Activated CD8-positive, alpha-beta memory T cell treated with anti-CD3 and anti-CD28 coated beads, Interleukin-2, amount 10 ng/mL, durations not matched to agents 7 days and 5 days (primary cell): ENCODE measurements around the gene SCAND1. TPM values are rescaled to one million over a fixed set of nuclear protein-coding genes. Genes with fewer than 3 reads are reported as not detected.
"Not testable (repeated sequence)": the region's sequence is repeated elsewhere in the genome, so short reads cannot be mapped to it uniquely, and the experiment has no call there.

ENCODE experiments used
- ATAC-seq: fragments of 150-1000 bp; cut with Tn5 transposase; one replicate; pipeline ENCODE4 v1.10.0; 2021; ENCODE audit warnings: moderate library complexity
- CTCF ChIA-PET: fragments of 350-600 bp; sonication (Branson Sonifier 250); formaldehyde crosslinking; loops from one replicate; lab custom pipeline; 2021; ENCODE audit warnings: antibody characterized with exemption; lab: Charles Lee
- DNase-seq: peaks from one replicate; pipeline ENCODE4 v3.0.0-alpha.2; 2020
- H3K27ac Mint-ChIP-seq: one replicate; pipeline ENCODE4 v1.8.0; 2021; ENCODE audit warnings: mild to moderate bottlenecking, mixed read lengths
- H3K27me3 Mint-ChIP-seq: one replicate; pipeline ENCODE4 v1.8.0; 2021; ENCODE audit warnings: mixed read lengths
- H3K36me3 Mint-ChIP-seq: one replicate; pipeline ENCODE4 v1.8.0; 2021; ENCODE audit warnings: mild to moderate bottlenecking, mixed read lengths
- H3K4me1 Mint-ChIP-seq: one replicate; pipeline ENCODE4 v1.8.0; 2021; ENCODE audit warnings: mixed read lengths
- H3K4me3 Mint-ChIP-seq: one replicate; pipeline ENCODE4 v1.8.0; 2021; ENCODE audit warnings: mild to moderate bottlenecking, moderate library complexity, mixed read lengths
- H3K9me3 Mint-ChIP-seq: one replicate; pipeline ENCODE4 v1.8.0; 2022; ENCODE audit warnings: low read depth, mixed read lengths
- total RNA-seq, 2 experiments: library from RNA; stranded (reverse); gene quantifications; one replicate each; pipeline ENCODE4 v1.2.3, GENCODE V29; 2021

Gene SCAND1
- total RNA-seq, 2 experiments from 2014 or later = 61.2 to 63.9 TPM

- ATAC-seq (peak; percentile 35), DNase-seq (peak; percentile 87)
- Mint-ChIP-seq H3K36me3 (peaks cover 6% of the 10 kb centered on the region), H3K9me3 (no peaks in the 10 kb centered on the region), H3K27me3 (no peaks in the 10 kb centered on the region), H3K27ac (peak overlapping the region; percentile 100), H3K4me1 (peaks cover 23% of the 10 kb centered on the region), H3K4me3 (peak overlapping the region; percentile 90)
- CTCF ChIA-PET = interaction anchor here (0.8 to 4.0 kb wide), 41 partner anchors 9 to 897 kb away, joined by 3 to 47 read pairs (median 5); partner anchors contain the start of genes AAR2, CEP250, ERGIC3 and MMP24OS
These were observed 709 bp downstream of the SCAND1 start for GRCh38 chr20:35953387-35954199.

DNA sequence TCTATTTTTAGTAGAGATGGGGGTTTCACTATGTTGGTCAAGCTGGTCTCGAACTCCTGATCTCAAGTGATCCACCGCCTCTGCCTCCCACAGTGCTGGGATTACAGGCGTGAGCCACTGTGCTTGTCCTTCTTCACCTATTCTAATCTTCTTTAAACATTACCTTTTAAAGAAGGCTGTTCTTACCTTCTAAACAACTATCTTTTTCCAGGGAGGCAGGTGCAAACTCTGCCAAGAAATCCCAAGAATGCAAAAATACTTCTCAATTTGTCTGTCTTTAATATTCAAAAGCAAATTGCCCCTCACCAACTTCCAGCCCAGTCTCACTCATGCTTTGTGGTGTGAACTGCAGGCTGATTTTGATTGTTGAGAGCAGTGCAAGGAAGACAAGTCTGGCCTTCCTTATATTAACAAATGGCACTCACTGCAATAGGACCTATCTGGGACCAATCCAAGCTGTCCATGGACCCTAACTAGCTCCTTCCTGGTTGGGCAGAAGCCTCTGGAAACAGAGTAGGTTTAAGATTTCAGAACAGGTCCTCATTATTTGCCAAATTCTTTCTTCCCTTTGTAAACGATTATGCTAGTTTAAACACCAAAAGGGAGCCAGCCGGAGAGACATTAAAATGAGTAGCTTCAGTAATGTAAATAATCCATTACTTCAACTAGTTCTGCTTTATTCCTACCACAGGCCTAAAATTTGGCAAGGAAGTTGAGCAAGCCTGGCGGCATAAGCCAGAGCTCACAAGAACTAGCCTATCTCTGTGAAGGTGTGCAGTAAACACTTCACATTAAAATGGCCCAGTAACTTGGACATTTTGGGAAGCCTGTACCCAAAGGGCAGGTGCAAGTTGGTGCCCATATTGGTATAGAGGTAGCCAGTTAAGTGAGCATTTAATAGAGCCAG is 1.6 kb downstream of the SCAND1 start:
- H3K4me1 Mint-ChIP-seq = peaks cover 23% of the 10 kb centered on the region
- no peak for ATAC-seq
- no peaks in the 10 kb centered on the region for H3K9me3 Mint-ChIP-seq
- no peak for DNase-seq
- peaks cover 8% of the 10 kb centered on the region for H3K36me3 Mint-ChIP-seq
- no peaks in the 10 kb centered on the region for H3K27me3 Mint-ChIP-seq
- H3K27ac Mint-ChIP-seq = peak overlapping the region; percentile 100
- CTCF ChIA-PET = interaction anchor here (0.9 to 4.0 kb wide), 12 partner anchors 10 to 652 kb away, joined by 3 to 47 read pairs (median 10); partner anchors contain the start of genes PHF20, RAB5IF and RBM39
- H3K4me3 Mint-ChIP-seq = peak overlapping the region; percentile 90

DNA sequence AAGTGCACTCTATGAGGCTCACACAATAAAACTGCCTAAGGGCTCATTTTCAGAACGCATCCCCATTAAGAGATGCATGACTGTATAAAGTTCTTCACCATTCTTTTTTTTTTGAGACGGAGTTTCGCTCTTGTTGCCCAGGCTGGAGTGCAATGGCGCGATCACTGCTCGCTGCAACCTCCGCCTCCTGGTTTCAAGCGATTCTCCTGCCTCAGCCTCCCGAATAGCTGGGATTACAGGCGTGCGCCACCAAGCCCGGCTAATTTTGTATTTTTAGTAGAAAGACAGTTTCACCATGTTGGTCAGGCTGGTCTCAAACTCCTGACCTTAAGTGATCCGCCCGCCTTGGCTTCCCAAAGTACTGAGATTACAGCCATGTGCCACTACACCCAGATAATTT is 2.2 kb downstream of the SCAND1 start:
- ATAC-seq, DNase-seq, H3K9me3 Mint-ChIP-seq, CTCF ChIA-PET, H3K27me3 Mint-ChIP-seq: not testable (repeated sequence)
- H3K36me3 Mint-ChIP-seq = peaks cover 12% of the 10 kb centered on the region
- peaks cover 23% of the 10 kb centered on the region for H3K4me1 Mint-ChIP-seq
- peak overlapping the region; percentile 15 for H3K27ac Mint-ChIP-seq
- peak overlapping the region; percentile 90 for H3K4me3 Mint-ChIP-seq

- H3K27me3 Mint-ChIP-seq = no peaks in the 10 kb centered on the region
- ATAC-seq (no peak), DNase-seq (no peak)
- H3K9me3 Mint-ChIP-seq = no peaks in the 10 kb centered on the region
- H3K4me1 Mint-ChIP-seq = peaks cover 16% of the 10 kb centered on the region
- CTCF ChIA-PET = no interaction called here
- no peak overlapping the region for H3K27ac Mint-ChIP-seq
- no peak overlapping the region for H3K4me3 Mint-ChIP-seq
- peaks cover 12% of the 10 kb centered on the region for H3K36me3 Mint-ChIP-seq
These were observed 4.2 kb downstream of the SCAND1 start for GRCh38 chr20:35950093-35950492.

GRCh38 chr20:35947907-35948306 is 6.4 kb downstream of the SCAND1 start:
- no peak overlapping the region for H3K4me3 Mint-ChIP-seq
- H3K27me3 Mint-ChIP-seq = no peaks in the 10 kb centered on the region
- H3K4me1 Mint-ChIP-seq = peaks cover 15% of the 10 kb centered on the region
- H3K9me3 Mint-ChIP-seq = no peaks in the 10 kb centered on the region
- CTCF ChIA-PET = interaction anchor here (0.9 to 1.7 kb wide), 8 partner anchors 10 to 50 kb away, joined by 3 to 6 read pairs (median 3); no protein-coding TSS in a partner anchor
- ATAC-seq (no peak), DNase-seq (no peak)
- no peak overlapping the region for H3K27ac Mint-ChIP-seq
- H3K36me3 Mint-ChIP-seq = peaks cover 14% of the 10 kb centered on the region

DNA sequence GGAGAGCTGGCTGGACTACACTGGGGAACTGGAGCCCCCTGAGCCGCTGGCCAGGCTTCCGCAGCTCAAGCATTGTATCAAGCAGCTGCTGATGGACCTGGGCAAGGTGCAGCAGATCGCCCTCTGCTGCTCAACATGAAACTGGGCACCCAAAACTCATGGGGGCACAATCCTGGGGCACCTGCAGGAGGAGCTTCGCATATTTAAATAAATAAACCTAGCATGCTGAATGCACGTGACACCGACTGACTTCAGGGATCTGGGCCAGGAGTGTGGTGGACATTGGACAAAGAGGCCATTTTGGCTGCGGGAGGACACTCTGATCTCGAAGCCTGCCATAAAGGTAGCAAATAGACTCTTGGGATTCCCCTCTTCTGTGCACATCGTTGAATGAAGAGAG is 6.8 kb downstream of the SCAND1 start:
- DNase-seq = peak; percentile 55
- no peaks in the 10 kb centered on the region for H3K27me3 Mint-ChIP-seq
- no peaks in the 10 kb centered on the region for H3K9me3 Mint-ChIP-seq
- H3K4me3 Mint-ChIP-seq = no peak overlapping the region
- CTCF ChIA-PET = interaction anchor here (0.9 to 1.7 kb wide), 10 partner anchors 10 to 64 kb away, joined by 3 to 6 read pairs (median 3); no protein-coding TSS in a partner anchor
- ATAC-seq = peak; percentile 74
- H3K36me3 Mint-ChIP-seq = peaks cover 14% of the 10 kb centered on the region
- peaks cover 11% of the 10 kb centered on the region for H3K4me1 Mint-ChIP-seq
- no peak overlapping the region for H3K27ac Mint-ChIP-seq

- no peaks in the 10 kb centered on the region for H3K9me3 Mint-ChIP-seq
- ATAC-seq (no peak), DNase-seq (no peak)
- CTCF ChIA-PET = interaction anchor here (1.5 to 2.7 kb wide), 2 partner anchors 12 to 58 kb away, joined by 3 to 13 read pairs; partner anchors contain the start of gene SCAND1
- no peak overlapping the region for H3K4me3 Mint-ChIP-seq
- no peaks in the 10 kb centered on the region for H3K27me3 Mint-ChIP-seq
- peaks cover 11% of the 10 kb centered on the region for H3K36me3 Mint-ChIP-seq
- no peak overlapping the region for H3K27ac Mint-ChIP-seq
- H3K4me1 Mint-ChIP-seq = no peaks in the 10 kb centered on the region
These were observed 12.1 kb downstream of the SCAND1 start for GRCh38 chr20:35942243-35942642.

- H3K4me1 Mint-ChIP-seq = no peaks in the 10 kb centered on the region
- no peak overlapping the region for H3K4me3 Mint-ChIP-seq
- ATAC-seq (no peak), DNase-seq (no peak)
- no peaks in the 10 kb centered on the region for H3K9me3 Mint-ChIP-seq
- H3K36me3 Mint-ChIP-seq = peaks cover 10% of the 10 kb centered on the region
- no peak overlapping the region for H3K27ac Mint-ChIP-seq
- H3K27me3 Mint-ChIP-seq = no peaks in the 10 kb centered on the region
- CTCF ChIA-PET = interaction anchor here (2.7 kb wide), 1 partner anchor 12 kb away, joined by 13 read pairs; the partner anchor contains the start of gene SCAND1
These were observed 12.7 kb downstream of the SCAND1 start for GRCh38 chr20:35941620-35942019.

DNA sequence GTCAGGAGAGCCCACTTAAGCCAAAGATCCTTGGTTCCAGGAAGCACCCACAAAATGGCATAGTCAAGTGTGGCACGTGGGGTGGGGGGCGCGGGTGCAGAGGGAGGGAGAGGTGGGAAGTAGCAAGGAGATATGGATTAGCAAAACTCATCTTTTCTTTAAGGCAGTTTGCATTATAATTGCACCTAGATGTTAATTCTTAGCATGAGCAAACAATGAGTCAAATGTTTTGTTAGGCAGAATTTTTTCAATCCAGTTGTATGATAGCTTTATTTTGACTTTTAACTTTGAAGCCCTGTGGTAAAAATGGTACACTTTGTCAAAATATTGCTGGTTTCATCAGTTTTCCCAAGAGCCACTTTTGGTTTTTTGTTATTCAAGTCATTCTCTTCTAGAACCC is 15.0 kb downstream of the SCAND1 start:
- no peak for ATAC-seq
- no peaks in the 10 kb centered on the region for H3K27me3 Mint-ChIP-seq
- H3K4me3 Mint-ChIP-seq = no peak overlapping the region
- CTCF ChIA-PET = no interaction called here
- no peaks in the 10 kb centered on the region for H3K9me3 Mint-ChIP-seq
- no peak for DNase-seq
- H3K4me1 Mint-ChIP-seq = peaks cover 2% of the 10 kb centered on the region
- peaks cover 8% of the 10 kb centered on the region for H3K36me3 Mint-ChIP-seq
- no peak overlapping the region for H3K27ac Mint-ChIP-seq

DNA sequence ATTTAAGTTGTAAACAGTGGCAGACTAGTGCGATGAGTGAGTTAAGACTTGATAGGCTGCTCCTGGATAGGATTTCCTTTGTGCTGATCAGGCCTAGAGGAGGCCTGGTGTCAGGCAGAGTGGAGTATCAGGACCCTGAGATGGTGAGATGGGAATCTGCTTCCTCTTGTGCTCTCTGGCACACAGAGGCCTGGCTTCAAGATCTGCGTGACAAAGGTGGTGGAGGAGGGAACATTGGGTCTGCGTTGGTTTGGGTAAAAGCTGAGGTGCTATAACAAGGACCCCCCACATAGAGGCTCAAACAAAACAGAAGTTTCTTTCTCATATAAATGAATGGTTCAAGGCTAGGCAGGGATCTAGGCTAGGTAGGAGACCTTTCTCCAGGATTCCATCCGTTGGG is 20.3 kb downstream of the SCAND1 start:
- Mint-ChIP-seq H3K4me1 (peaks cover 14% of the 10 kb centered on the region), H3K27me3 (no peaks in the 10 kb centered on the region), H3K36me3 (peaks cover 23% of the 10 kb centered on the region), H3K27ac (no peak overlapping the region), H3K9me3 (no peaks in the 10 kb centered on the region), H3K4me3 (no peak overlapping the region)
- ATAC-seq (no peak), DNase-seq (no peak)
- CTCF ChIA-PET = interaction anchor here (1.1 to 1.9 kb wide), 3 partner anchors 13 to 539 kb away, joined by 3 to 6 read pairs (median 5); partner anchors contain the start of gene SCAND1

GRCh38 chr20:35929301-35929700 is 25.0 kb downstream of the SCAND1 start:
- no peaks in the 10 kb centered on the region for H3K27me3 Mint-ChIP-seq
- peaks cover 32% of the 10 kb centered on the region for H3K36me3 Mint-ChIP-seq
- ATAC-seq (no peak), DNase-seq (no peak)
- H3K9me3 Mint-ChIP-seq = no peaks in the 10 kb centered on the region
- no peak overlapping the region for H3K4me3 Mint-ChIP-seq
- CTCF ChIA-PET = no interaction called here
- peaks cover 12% of the 10 kb centered on the region for H3K4me1 Mint-ChIP-seq
- no peak overlapping the region for H3K27ac Mint-ChIP-seq

DNA sequence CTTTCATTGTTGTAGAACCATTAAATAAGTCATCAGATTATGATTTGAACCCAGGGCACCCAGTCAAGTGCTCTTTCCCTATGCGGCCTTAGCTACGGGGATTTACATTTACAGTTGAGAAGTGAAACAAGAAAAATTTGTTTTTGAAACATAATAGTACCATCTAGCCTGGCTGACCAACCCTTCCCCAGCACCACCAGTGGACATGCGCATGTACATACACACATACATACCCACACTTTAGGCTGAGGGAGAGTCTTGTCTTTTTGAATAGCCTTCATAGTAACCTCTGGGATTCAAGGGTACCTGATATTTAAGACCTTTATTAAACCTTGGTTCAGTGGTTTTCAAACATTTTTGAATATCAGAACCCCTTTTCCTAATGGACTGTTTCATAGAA is 33.8 kb downstream of the SCAND1 start:
- H3K4me1 Mint-ChIP-seq = no peaks in the 10 kb centered on the region
- no peak for ATAC-seq
- H3K9me3 Mint-ChIP-seq = no peaks in the 10 kb centered on the region
- no peaks in the 10 kb centered on the region for H3K27me3 Mint-ChIP-seq
- no peak overlapping the region for H3K27ac Mint-ChIP-seq
- H3K36me3 Mint-ChIP-seq = peaks cover 27% of the 10 kb centered on the region
- DNase-seq = no peak
- no peak overlapping the region for H3K4me3 Mint-ChIP-seq
- CTCF ChIA-PET = interaction anchor here (1.0 kb wide), 1 partner anchor 36 kb away, joined by 3 read pairs; no protein-coding TSS in a partner anchor

GRCh38 chr20:35918021-35918420 is 36.3 kb downstream of the SCAND1 start:
- no peak overlapping the region for H3K27ac Mint-ChIP-seq
- ATAC-seq = no peak

More at GRCh38 chr20:35918021-35918420, 36.3 kb downstream of the SCAND1 start:
- Mint-ChIP-seq H3K9me3 (no peaks in the 10 kb centered on the region), H3K36me3 (peaks cover 39% of the 10 kb centered on the region), H3K4me3 (no peak overlapping the region), H3K4me1 (peaks cover 8% of the 10 kb centered on the region), H3K27me3 (no peaks in the 10 kb centered on the region)
- DNase-seq = no peak
- CTCF ChIA-PET = no interaction called here
